GM06990 (cell line): ENCODE results near the gene BBS9.

ENCODE experiments used
- DNase-seq: peaks from one replicate; pipeline ENCODE4 v3.0.0-alpha.2; 2011; ENCODE audit not compliant: insufficient read length; ENCODE audit errors: extremely low read depth
- H3K27me3 ChIP-seq: replicated peaks from 2 replicates; pipeline ENCODE4 v1.6.0; 2011; ENCODE audit warnings: low read length; ENCODE audit not compliant: control insufficient read depth, insufficient read depth
- H3K36me3 ChIP-seq: 2 replicates; pipeline ENCODE4 v1.5.1; 2011; ENCODE audit warnings: low read length; ENCODE audit not compliant: control insufficient read depth, insufficient read depth
- H3K4me3 ChIP-seq: replicated peaks from 2 replicates; pipeline ENCODE4 v1.5.1; 2011; ENCODE audit warnings: low read depth, mild to moderate bottlenecking, control low read depth, low read length
- CTCF ChIP-seq: IDR thresholded peaks from 2 replicates; pipeline ENCODE4 v1.5.1; 2011; ENCODE audit warnings: low read length, control low read depth, mild to moderate bottlenecking, inconsistent platforms; ENCODE audit not compliant: insufficient read depth, poor library complexity, severe bottlenecking

BBS9 gene

GRCh38 chr7:33101906-33102305 is 27.5 kb upstream of the BBS9 start:
- no peak for DNase-seq
- Histone ChIP-seq H3K27me3 (no peaks in the 10 kb centered on the region), H3K4me3 (no peak overlapping the region), H3K36me3 (peaks cover 11% of the 10 kb centered on the region)
- TF ChIP-seq CTCF, result no peak

- H3K36me3 ChIP-seq, result peaks cover 4% of the 10 kb centered on the region
- DNase-seq, result no peak
- no peaks in the 10 kb centered on the region for H3K27me3 ChIP-seq
- H3K4me3 ChIP-seq, result peak overlapping the region; percentile 88
- TF ChIP-seq CTCF, result peak; percentile 51
Measured at GRCh38 chr7:33107136-33108066, 22.0 kb upstream of the BBS9 start.

GRCh38 chr7:33108554-33109004 is 20.8 kb upstream of the BBS9 start:
- TF ChIP-seq CTCF, result peak; percentile 2
- no peak for DNase-seq
- no peaks in the 10 kb centered on the region for H3K27me3 ChIP-seq
- H3K4me3 ChIP-seq, result peak overlapping the region; percentile 88
- H3K36me3 ChIP-seq, result no peaks in the 10 kb centered on the region

- Histone ChIP-seq H3K4me3 (peak within 1 kb of the TSS; percentile 88), H3K36me3 (no peaks in the 10 kb centered on the region), H3K27me3 (no peaks in the 10 kb centered on the region)
- peak; percentile 21 for TF ChIP-seq CTCF
- peak; percentile 87 for DNase-seq
Measured at GRCh38 chr7:33109005-33109757, 20.2 kb upstream of the BBS9 start, which contains the start of gene RP9. RP9 (minus strand) TSS chr7:33109404; CDS start chr7:33109372, 32 bp downstream.

GRCh38 chr7:33109758-33110238 is 19.6 kb upstream of the BBS9 start:
- no peak for DNase-seq
- Histone ChIP-seq H3K4me3 (peak overlapping the region; percentile 65), H3K36me3 (no peaks in the 10 kb centered on the region), H3K27me3 (no peaks in the 10 kb centered on the region)
- TF ChIP-seq CTCF, result no peak
